Iris pigment epithelial cell (primary cell): Measurements from ENCODE around the gene FLNB.
"Not testable (repeated sequence)": the region's sequence is repeated elsewhere in the genome, so short reads cannot be mapped to it uniquely, and the experiment has no call there.

Experiments used
- DNase-seq: peaks from one replicate; pipeline ENCODE4 v3.0.0-alpha.2; 2011; ENCODE audit warnings: low read depth

FLNB gene

DNA sequence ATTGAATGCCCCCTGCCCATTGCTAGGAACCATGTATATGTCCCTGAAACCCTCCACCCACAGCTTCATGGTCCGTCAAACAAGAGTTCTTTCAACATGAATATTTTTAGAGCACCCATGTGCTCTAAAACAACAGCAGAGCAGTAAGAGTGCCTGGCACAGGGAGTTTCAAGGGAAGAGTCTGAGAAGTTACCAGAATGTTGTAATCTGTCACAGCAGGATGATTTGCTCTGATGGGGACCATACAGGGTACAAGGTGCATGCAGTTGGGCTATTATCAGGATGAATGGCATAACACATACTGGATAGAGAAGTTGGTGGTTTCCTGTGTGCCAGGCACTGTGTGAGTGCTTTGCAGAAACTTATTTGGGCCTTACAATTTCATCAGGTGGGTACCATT is 27.8 kb upstream of the FLNB start:
- no peak for DNase-seq

DNA sequence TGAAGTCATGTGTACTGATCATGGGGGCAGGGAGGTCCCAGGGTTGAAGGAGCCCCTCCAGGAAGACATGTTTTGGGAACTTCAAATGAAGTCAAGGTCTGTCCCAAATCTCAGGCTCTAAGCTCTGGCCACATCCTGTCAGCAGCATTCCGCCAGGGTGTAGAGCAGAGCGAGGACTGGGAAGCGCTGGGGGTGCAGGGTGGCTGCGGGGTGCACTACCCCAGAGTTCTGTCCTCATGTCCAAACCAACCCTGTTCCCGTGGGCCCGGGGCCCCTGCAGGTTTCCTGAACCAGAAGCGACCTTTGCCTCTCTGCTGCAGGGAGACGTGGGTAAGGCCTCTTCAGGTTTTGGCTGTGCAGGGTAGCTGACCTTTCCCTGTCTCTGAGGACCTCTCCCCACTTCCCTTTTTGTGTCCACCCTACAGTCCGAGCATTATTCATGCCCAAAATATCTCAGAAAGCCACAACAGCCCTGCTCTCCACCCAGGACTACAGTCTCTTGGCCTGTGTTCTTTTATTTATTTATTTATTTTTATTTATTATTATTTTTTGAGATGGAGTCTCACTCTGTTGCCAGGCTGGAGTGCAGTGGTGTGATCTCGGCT is 26.6 kb upstream of the FLNB start:
- DNase-seq: no peak

DNA sequence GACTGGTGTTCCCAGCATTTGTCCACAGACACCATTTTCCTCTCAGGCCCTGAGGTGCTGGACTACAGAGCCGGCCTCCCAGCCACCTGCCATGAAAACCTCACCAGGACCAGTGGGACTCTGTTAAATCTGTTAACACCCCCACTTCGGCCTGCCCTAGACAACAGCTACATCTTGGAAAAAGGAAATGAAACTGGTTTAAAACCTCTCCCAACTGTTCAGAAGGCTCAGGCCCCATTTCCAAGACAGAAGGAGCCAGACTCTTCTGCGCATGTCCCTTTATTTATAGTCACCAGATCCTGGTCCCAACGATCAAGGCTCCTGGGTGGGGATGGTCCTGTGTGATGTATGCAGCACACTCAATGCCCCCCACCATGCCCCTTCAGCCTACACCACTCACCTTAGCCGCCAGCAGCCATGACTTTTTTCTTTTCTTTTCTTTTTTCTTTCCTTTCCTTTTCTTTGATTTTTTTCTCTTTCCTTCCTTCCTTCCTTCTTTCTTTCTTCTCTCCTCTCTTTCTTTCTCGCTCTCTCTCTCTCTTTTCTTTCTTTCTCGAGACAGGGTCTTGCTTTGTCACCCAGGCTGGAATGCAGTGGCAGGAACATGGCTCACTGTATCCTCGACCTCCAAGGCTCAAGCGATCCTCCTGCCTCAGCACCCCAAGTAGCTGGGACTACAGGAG is 25.5 kb upstream of the FLNB start:
- no peak for DNase-seq

DNA sequence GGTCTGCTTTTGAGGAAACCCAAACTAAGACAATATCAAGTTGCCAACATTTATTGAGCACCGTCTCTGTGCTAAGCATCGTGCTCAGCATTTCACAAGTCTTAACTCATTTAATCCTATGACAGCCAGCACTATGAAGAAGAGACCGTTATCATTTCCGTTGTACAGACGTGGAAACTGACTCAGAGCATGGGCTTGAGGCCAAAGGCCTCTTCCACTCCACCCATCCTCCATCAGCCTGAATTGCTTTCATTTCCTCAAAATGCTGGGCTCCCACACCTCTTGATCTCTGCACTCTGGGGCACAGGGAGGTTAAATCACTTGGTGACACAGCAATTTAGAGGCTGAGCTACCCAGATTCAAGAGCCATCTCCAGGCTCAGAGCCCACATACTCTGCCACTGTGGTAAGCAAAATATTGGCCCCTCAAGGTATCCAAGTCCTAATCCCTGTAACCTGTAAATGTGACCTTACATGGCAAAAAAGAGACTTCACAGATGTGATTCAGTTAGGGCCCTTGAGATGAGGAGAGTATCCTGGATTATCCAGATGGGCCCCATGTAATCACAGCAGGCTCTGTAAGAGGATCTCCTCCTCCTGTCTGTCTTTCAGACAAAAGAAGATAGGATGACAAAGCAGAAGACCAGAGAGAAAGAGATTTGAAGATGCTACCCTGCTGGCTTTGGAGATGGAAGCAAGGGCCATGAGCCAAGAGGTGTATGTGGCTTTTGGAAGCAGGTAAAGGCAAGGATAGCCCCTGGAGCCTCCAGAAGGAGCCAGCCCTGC is 24.3 kb upstream of the FLNB start:
- DNase-seq: peak; percentile 95

DNA sequence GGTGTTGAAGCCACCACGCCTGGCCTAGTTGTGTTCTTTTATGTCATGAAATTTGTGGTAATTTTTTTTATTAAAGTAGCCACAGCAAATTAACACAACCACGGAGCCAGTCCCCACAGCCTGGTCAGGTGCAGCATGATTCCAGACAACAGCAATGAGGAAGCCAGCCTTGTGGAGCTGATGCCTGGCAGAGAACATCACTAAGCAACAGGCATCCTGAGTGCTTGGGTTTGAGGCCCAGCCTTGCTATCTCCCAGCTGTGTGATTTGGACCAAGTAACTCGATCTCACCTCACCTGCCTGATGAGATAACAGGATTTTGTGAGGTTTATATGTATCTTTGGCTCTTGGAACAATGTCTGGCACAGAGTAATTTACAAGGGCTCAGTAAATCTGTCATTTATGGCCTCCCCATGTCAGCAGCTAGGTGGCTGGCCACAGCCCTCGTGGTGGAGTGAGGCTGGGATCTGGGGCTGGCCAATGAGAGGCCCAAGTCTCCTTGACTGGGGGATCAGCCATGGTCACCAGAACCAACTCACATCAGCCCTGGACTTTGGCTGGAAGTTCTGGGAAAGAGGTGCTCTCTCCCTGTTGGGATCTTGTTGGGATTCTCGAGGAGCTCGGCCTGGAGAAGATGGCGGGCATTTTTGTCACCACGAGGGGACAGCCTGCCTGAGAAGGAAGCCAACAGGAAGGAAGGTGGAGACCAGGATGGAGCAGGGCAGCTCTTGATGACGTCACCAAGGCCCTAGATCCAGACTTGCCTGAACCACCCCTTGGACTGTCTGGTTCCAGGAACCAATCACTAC is 22.8 kb upstream of the FLNB start:
- DNase-seq: no peak

DNA sequence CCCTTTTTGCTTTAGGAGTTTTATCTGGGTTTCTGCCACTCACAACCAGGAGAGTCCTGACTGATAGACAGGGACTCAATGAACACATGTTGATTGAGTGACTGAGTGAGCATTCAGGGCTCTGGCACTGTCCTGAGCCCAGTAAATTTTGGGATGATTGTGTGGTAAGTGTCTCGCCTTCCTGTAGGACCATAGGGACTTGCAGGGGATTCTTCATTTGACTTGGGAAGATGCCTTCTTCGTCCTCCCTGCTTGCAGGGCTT is 22.3 kb upstream of the FLNB start:
- DNase-seq: no peak

DNA sequence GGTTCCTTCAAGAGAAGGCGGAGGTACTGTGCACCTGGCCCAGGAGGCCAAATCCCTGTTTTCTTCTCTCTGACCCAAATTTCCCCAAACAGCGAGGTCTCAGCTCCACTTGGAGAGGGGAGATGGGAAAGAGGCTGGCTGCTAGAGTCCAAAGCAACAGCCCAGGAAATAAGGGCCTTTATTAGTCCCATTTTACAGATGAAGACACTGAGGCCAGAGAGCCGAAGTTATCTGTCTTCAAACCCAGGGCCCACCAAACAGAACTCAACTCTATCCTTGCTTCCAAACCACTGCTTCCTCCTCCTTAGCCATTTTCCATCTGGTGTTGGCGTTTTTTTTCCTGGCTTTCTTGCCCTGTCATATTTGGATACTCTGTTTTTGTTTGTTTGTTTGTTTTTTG is 22.0 kb upstream of the FLNB start:
- no peak for DNase-seq

DNA sequence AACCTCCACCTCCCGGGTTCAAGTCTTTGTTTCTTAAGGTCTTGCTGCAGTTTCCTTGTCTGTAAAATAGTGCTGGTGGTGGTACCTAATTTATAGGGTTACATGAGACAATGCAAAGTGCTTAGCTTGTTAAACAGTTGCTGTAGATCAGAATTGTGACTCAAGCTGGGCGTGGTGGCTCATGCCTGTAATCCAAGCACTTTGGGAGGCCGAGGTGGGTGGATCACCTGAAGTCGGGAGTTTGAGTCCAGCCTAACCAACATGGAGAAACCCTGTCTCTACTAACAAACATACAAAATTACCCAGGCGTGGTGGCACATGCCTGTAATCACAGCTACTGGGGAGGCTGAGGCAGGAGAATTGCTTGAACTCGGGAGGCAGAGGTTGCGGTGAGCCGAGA is 19.0 kb upstream of the FLNB start:
- not testable (repeated sequence) for DNase-seq

DNA sequence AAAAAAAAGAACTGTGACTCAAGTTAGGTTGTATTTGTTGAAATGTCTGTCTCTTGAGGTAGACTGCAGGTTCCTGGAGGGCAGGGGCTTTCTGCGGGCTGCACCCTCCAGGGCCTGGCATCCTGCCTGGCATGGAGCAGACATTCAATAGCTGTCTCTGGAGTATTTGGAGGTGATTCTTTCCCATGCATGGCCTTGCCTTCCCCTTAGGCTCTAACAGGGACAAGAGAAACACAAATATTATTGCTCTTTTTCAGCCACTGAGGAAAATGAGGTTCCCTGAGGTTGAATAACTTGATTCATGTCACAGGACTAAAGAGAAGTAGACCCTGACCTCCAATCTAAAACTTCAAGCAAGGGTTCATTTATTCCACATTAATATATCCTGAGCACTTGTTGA is 18.6 kb upstream of the FLNB start:
- no peak for DNase-seq

DNA sequence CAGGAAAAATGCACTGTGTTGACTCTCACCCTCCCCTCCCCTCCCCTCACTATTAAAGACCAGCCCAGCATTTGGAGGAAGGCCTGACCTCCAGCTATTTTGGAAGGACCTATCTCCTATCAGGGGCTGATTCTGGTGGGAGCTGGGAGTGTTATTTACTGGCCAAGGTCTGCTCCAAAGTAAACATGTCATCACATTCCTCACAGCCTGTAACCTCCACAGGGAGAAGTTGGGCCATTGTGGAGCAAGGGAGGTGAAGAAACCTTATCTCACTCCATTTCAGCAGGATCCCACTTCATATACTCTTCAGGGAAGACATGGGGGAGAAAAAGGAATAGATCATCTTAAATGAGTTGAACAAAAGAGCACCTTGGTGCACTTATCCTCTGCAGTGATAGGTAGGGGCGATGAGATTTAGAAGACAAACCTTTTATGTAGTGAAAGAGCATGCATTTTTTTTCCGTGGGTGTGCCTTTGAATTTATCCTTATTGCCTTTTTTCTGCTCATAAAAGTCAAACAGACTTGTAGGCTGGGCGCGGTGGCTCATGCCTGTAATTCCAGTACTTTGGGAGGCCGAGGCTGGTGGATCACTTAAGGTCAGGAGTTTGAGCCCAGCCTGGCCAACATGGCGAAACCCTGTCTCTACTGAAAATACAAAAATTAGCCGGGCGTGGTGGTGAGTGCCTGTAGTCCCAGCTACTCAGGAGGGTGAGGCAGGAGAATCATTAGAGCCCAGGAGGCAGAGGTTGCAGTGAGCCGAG is 15.6 kb upstream of the FLNB start:
- DNase-seq: no peak

DNA sequence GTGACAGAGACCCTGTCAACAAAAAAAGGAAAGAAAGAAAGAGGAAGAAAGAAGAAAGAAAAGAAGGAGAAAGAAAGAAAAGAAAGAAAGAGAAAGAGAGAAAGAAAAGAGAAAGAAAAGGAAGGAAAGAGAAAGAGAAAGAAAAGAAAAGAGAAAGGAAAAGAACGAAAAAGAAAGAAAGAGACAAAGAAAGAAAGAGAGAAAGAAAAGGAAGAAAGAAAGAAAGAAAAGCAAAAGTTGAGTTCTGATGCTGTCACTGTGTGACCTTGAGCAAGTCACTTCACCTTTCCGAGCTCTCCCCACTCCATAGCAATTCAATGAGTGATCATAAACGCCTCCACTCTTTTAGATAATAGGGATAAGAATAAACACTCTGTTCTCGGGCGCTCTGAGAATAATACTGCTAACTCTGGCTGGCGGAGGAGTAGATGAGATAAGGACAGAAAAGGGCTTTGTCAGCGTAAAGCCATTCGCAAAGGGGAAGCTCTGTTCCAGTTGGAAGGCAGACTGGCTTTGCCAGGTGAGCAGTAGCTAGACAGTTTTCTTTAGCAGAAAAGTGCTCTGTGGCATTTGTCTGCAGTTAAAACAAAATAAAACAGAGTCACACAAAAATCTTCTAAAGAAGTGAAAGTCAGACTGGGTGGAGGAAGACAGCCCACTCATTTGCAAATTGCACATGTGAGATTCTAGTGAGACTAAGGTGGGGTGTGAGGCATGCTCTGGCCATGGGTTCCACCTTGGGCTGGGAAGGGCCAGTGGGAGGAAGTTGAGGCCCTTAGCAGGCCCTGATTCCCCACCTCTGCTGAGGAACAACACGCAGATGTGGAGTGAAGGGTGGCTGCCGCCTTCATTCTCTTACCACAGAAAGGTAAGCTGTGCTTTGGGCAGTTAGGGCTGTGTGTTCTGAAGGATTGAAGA is 9.6 kb upstream of the FLNB start:
- peak; percentile 54 for DNase-seq

DNA sequence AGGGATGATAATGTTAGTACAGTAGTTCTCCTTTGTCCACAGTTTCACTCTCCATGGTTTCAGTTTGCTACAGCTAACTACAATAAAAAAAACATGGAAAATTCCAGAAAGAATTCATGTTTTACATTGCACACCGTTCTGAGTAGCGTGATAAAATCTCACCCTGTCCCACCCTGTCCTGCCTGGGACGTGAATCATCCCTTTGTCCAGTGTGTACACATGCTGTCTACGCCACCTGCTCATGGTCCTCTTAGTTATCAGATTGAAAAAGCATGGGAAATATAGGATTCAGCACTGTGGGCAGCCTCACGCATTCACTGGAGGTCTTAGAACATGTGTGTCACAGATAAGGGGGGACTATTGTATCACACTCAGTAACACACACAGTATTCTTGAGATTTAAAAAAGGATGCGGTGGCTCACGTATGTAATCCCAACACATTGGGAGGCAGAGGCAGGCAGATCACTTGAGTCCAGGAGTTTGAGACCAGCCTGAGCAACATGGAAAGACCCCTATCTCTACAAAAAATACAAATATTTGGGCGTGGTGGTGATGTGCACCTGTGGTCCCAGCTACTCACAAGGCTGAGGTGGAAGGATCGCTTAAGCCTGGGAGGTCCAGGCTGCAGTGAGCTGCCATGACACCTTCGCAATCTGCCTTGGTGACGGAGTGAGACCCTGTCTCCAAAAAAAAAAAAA is 8.7 kb upstream of the FLNB start:
- no peak for DNase-seq

DNA sequence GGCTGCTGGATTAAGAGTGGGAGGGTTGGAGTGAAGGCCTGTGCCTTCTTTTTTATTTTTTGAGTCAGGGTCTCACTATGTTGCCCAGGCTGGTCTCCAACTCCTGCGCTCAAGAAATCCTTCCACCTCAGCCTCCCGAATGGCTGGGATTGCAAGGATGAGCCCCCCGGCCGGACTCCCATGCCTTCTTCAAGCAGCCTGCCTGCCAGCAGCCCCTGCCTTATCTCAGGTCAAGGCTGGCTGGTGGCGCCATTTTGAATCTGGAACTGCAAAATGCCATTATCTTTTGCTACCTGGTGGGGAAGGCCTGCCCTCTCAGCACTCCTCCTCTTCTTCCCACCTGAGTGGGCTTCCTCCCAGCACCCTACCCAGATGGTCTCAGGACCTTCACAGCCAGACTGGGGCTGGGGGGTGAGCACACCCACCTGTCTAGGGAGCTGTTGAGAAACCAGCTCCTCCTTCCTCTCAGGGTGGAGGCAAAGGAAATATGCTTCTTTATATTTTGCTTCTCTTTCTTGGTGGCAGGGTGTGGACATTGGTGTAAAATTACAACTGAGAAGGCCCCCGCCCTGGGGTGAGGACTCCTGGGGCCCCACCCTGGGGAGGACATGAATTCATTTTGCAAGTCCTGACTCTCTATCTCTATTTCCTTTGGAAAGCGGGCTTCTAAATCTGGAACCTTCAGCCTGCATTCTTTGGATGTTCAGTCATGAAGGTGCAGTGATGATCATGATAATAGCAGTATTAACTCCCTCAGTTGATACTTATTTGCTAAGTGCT is 7.7 kb upstream of the FLNB start:
- no peak for DNase-seq

DNA sequence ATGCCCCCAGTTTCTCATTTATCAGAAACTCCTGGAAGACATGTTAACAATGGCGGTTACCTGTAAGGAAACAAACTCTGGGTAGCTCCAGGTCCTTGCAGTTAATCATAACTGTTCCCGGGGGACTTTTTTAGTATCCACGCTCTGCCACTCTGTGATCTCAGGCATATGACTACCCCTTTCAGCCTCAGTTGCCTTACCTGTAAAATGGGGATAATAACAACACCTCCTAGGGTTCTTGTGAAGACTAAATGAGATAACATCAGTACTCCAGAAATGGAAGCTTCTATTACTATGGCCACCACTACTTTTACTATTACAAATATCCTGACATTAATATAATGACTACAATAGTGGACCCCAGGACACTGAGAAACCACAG is 7.1 kb upstream of the FLNB start:
- no peak for DNase-seq

DNA sequence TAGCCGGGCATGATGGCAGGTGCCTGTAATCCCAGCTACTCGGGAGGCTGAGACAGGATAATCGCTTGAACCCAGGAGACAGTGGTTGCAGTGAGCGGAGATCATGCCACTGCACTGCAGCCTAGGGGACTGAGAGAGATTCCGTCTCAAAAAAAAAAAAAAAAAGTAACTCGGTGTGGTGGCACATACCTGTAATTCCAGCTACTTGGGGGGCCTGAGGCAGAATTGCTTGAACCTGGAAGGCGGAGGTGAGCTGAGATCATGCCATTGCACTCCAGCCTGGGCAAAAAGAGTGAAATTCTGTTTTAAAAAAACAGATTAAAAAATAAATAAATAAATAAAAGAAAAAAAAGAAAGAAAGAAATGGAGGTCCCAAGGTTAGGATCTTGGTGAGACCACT is 6.2 kb upstream of the FLNB start:
- no peak for DNase-seq

DNA sequence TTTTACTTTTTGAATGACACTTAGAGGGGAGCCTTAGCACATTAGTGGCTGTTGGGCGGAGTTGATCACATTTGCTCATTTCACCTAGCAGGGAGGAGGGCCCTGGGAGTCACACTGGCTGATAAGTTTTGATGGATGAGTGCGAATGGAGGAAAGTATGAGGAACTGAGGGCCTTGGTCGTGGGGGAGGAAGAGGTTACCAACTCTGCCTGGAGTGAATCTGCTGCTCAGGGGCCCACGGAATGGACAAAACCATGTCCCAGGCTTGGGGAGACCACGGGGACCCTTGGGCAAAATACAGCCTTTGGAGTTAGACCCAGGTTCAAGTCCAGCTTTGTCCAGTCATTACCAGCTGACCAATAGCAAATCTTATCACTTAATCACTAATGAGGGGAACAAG is 5.1 kb upstream of the FLNB start:
- DNase-seq: no peak

DNA sequence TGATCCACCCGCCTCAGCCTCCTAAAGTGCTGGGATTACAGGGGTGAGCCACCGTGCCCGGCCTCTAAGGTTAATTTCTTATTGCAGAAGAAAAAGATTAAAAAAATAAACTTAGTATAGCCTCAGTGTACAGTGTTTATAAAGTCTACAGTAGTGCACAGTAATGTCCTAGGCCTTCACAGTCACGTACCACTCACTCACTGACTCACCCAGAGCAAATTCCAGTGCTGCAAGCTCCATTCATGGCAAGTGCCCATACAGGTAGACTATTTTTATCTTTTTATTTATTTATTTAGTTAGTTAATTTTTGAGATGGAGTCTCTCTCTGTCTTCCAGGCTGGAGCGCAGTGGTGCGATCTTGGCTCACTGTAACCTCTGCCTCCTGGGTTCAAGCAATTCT is 3.2 kb upstream of the FLNB start:
- peak; percentile 80 for DNase-seq

DNA sequence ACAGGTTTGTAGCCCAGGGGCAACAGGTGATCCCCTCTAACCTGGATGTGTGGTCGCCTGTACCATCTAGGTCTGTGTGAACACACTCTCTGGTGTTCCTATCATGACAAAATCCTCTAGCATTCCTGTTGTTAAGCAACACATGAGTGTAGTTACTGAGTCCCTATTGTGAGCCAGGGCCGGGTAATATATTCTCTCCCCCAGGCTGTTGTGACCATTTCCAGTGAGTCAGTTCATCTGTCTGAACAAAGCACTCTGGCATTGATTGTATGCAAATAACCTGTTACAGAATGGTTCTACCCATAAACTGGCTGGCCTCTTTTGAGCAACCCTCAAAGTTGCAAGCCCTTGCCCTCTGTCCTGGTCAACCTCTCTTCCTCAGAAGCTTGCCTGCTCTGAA is 2.6 kb upstream of the FLNB start:
- peak; percentile 76 for DNase-seq

DNA sequence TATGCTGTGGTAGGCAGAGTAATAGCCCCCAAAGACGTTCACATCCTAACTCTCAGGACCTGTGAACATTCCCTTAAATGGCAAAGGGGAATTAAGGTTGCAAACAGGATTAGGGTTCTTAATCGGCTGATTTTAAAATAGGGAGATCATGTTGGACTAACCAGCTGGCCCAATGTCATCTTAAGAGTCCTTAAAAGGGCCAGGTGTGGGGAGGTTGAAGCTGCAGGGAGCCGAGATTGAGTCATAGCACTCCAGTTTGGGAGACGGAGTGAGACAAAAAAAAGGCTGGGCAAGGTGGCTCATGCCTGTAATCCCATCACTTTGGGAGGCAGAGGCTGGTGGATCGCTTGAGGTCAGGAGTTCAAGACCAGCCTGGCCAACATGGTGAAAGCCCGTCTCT is 1.6 kb upstream of the FLNB start:
- DNase-seq: no peak
